PC-9 (cell line): ENCODE results near the gene STXBP2.

Experiments
- EZH2 ChIP-seq: fragments of 200-600 bp; sonication (generic); IDR thresholded peaks from 2 replicates; pipeline ENCODE4 v1.8.0; 2017; ENCODE audit warnings: antibody characterized with exemption, low read depth
- TF ChIP-seq, protein P1 (sequence below): fragments of 200-600 bp; sonication (generic); conservative IDR thresholded peaks from 2 replicates; pipeline ENCODE4 v1.6.1; 2017; ENCODE audit warnings: mixed run types, antibody characterized with exemption, mild to moderate bottlenecking, moderate library complexity

DNA sequence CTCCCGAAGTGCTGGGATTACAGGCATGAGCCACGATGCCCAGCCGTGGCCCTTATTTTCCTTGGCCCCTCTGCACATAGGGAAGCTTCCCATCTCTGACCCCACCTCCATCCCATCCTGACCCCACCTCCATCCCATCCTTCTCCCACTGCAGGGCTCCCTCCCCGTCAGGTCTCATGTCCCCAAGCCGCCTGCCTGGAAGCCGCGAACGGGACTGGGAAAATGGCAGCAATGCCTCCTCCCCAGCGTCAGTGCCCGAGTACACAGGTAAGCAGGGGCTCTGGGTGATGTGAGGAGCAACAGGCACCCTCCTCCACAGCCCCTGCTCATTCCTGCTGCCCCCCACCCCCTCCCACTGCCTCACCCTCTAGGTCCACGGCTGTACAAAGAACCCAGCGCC lies 19.7 kb upstream of the STXBP2 start:
- TF ChIP-seq EZH2 = no peak
- TF ChIP-seq, protein P1, sequence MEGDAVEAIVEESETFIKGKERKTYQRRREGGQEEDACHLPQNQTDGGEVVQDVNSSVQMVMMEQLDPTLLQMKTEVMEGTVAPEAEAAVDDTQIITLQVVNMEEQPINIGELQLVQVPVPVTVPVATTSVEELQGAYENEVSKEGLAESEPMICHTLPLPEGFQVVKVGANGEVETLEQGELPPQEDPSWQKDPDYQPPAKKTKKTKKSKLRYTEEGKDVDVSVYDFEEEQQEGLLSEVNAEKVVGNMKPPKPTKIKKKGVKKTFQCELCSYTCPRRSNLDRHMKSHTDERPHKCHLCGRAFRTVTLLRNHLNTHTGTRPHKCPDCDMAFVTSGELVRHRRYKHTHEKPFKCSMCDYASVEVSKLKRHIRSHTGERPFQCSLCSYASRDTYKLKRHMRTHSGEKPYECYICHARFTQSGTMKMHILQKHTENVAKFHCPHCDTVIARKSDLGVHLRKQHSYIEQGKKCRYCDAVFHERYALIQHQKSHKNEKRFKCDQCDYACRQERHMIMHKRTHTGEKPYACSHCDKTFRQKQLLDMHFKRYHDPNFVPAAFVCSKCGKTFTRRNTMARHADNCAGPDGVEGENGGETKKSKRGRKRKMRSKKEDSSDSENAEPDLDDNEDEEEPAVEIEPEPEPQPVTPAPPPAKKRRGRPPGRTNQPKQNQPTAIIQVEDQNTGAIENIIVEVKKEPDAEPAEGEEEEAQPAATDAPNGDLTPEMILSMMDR = no peak
